WTC11 (cell line): ENCODE data around the gene AIG1. TPM values are rescaled to one million over a fixed set of nuclear protein-coding genes. Genes with fewer than 3 reads are reported as not detected.

Experiments
- ATAC-seq: fragments of 200-7000 bp; cut with Tn5 transposase; 2 replicates; pipeline ENCODE4 v1.10.0; 2021; ENCODE audit warnings: mild to moderate bottlenecking, moderate library complexity
- CTCF ChIA-PET: fragments of 300-600 bp; sonication (Branson Sonifier 250); formaldehyde crosslinking; loops from one replicate; lab custom pipeline; 2021; ENCODE audit warnings: antibody characterized with exemption; lab: Charles Lee
- POLR2A ChIA-PET: fragments of 350-600 bp; sonication (Branson Sonifier 250); formaldehyde crosslinking; loops from one replicate; lab custom pipeline; 2021; ENCODE audit warnings: antibody characterized with exemption; lab: Charles Lee
- DNase-seq: peaks from one replicate; pipeline ENCODE4 v3.0.0; 2021; ENCODE audit warnings: low spot score
- H3K27ac Mint-ChIP-seq: 2 replicates; pipeline ENCODE4 v1.8.0; 2021; ENCODE audit warnings: mixed read lengths
- H3K27me3 Mint-ChIP-seq: 2 replicates; pipeline ENCODE4 v1.8.0; 2021; ENCODE audit warnings: low read depth, mild to moderate bottlenecking, moderate library complexity, mixed read lengths
- H3K36me3 Mint-ChIP-seq: 2 replicates; pipeline ENCODE4 v1.8.0; 2021; ENCODE audit warnings: mixed read lengths
- H3K4me1 Mint-ChIP-seq: 2 replicates; pipeline ENCODE4 v1.8.0; 2022; ENCODE audit warnings: mixed read lengths
- H3K4me3 Mint-ChIP-seq: 2 replicates; pipeline ENCODE4 v1.8.0; 2021; ENCODE audit warnings: mild to moderate bottlenecking, moderate library complexity, mixed read lengths
- H3K9me3 Mint-ChIP-seq: 2 replicates; pipeline ENCODE4 v1.8.0; 2021; ENCODE audit warnings: mixed read lengths
- ARID4B ChIP-seq: sonication (generic); formaldehyde crosslinking; IDR thresholded peaks from 2 replicates; pipeline ENCODE4 v1.8.0; 2023; ENCODE audit warnings: missing genetic modification reagents, mild to moderate bottlenecking, borderline replicate concordance
- ATF2 ChIP-seq: sonication (generic); formaldehyde crosslinking; IDR thresholded peaks from 2 replicates; pipeline ENCODE4 v1.8.1; 2022; ENCODE audit warnings: low read depth, missing genetic modification reagents, borderline replicate concordance
- CBFB ChIP-seq: sonication (generic); formaldehyde crosslinking; IDR thresholded peaks from 2 replicates; pipeline ENCODE4 v1.8.1; 2022; ENCODE audit warnings: mild to moderate bottlenecking, low read depth, missing genetic modification reagents
- CDX4 ChIP-seq: fragments of 250-450 bp; sonication (Bioruptor Pico); IDR thresholded peaks from 2 replicates; pipeline ENCODE4 v1.9.0; 2021; ENCODE audit warnings: moderate library complexity, mild to moderate bottlenecking, inconsistent platforms, borderline replicate concordance
- CREM ChIP-seq: sonication (generic); formaldehyde crosslinking; IDR thresholded peaks from 2 replicates; pipeline ENCODE4 v1.8.1; 2022; ENCODE audit warnings: mild to moderate bottlenecking, missing genetic modification reagents, moderate library complexity
- CTCF ChIP-seq: fragments of 200-600 bp; IDR thresholded peaks from 2 replicates; pipeline ENCODE4 v1.8.0; 2022; ENCODE audit warnings: antibody characterized with exemption
- ETV6 ChIP-seq: sonication (generic); formaldehyde crosslinking; IDR thresholded peaks from 2 replicates; pipeline ENCODE4 v1.8.1; 2022; ENCODE audit warnings: mild to moderate bottlenecking, missing genetic modification reagents
- FOXK1 ChIP-seq: sonication (generic); formaldehyde crosslinking; IDR thresholded peaks from 2 replicates; pipeline ENCODE4 v1.8.0; 2022; ENCODE audit warnings: mild to moderate bottlenecking, moderate library complexity, missing genetic modification reagents
- FOXP1 ChIP-seq: sonication (generic); formaldehyde crosslinking; IDR thresholded peaks from 2 replicates; pipeline ENCODE4 v1.8.0; 2022; ENCODE audit warnings: missing genetic modification reagents, mild to moderate bottlenecking, moderate library complexity, borderline replicate concordance
- IRF2 ChIP-seq: sonication (generic); formaldehyde crosslinking; IDR thresholded peaks from 2 replicates; pipeline ENCODE4 v1.8.0; 2022; ENCODE audit warnings: low read depth, missing genetic modification reagents, borderline replicate concordance
- MXD4 ChIP-seq: fragments of 250-450 bp; sonication (Bioruptor Pico); IDR thresholded peaks from 2 replicates; pipeline ENCODE4 v1.8.0; 2021; ENCODE audit warnings: mild to moderate bottlenecking, moderate library complexity, borderline replicate concordance
- MYBL2 ChIP-seq: sonication (generic); formaldehyde crosslinking; IDR thresholded peaks from 2 replicates; pipeline ENCODE4 v1.8.1; 2023; ENCODE audit warnings: mild to moderate bottlenecking, moderate library complexity, missing genetic modification reagents
- PRDM15 ChIP-seq: sonication (generic); formaldehyde crosslinking; IDR thresholded peaks from 2 replicates; pipeline ENCODE4 v1.8.0; 2022; ENCODE audit warnings: missing genetic modification reagents
- PREB ChIP-seq: sonication (generic); formaldehyde crosslinking; IDR thresholded peaks from 2 replicates; pipeline ENCODE4 v1.8.1; 2022; ENCODE audit warnings: mild to moderate bottlenecking, missing genetic modification reagents, moderate library complexity, borderline replicate concordance
- RELA ChIP-seq: sonication (generic); formaldehyde crosslinking; IDR thresholded peaks from 2 replicates; pipeline ENCODE4 v1.8.1; 2022; ENCODE audit warnings: missing genetic modification reagents, mild to moderate bottlenecking, borderline replicate concordance
- RORB ChIP-seq: fragments of 250-450 bp; sonication (Bioruptor Pico); IDR thresholded peaks from 2 replicates; pipeline ENCODE4 v1.9.0; 2021; ENCODE audit warnings: mild to moderate bottlenecking
- SP1 ChIP-seq: sonication (generic); formaldehyde crosslinking; conservative IDR thresholded peaks from 2 replicates; pipeline ENCODE4 v1.8.1; 2022; ENCODE audit warnings: missing genetic modification reagents
- TEAD4 ChIP-seq: sonication (generic); formaldehyde crosslinking; IDR thresholded peaks from 2 replicates; pipeline ENCODE4 v1.8.0; 2022; ENCODE audit warnings: mild to moderate bottlenecking, missing genetic modification reagents
- ZNF416 ChIP-seq: fragments of 250-450 bp; sonication (Bioruptor Pico); IDR thresholded peaks from 2 replicates; pipeline ENCODE4 v1.9.0; 2021; ENCODE audit warnings: mild to moderate bottlenecking, inconsistent platforms
- ZNF425 ChIP-seq: fragments of 250-450 bp; sonication (Bioruptor Pico); conservative IDR thresholded peaks from 2 replicates; pipeline ENCODE4 v1.9.0; 2021; ENCODE audit warnings: mild to moderate bottlenecking
- total RNA-seq: library from RNA; stranded (reverse); gene quantifications from 3 replicates; pipeline ENCODE4 v1.2.3, GENCODE V29; 2021

Gene AIG1
- total RNA-seq, 1 experiment from 2014 or later, result 38.8 TPM

- TF ChIP-seq FOXP1 (CRISPR knock-in tag) (no peak), ATF2 (CRISPR knock-in tag) (no peak), RORB (CRISPR knock-in tag) (no peak), CTCF (no peak), CBFB (no peak), CREM (CRISPR knock-in tag) (no peak), PREB (CRISPR knock-in tag) (no peak), ARID4B (no peak), MXD4 (no peak)
- Mint-ChIP-seq H3K4me3 (no peak overlapping the region), H3K36me3 (0 out of 2 replicates have a peak, but pooled peaks cover 2% of the 10 kb centered on the region), H3K27me3 (no peaks in the 10 kb centered on the region), H3K4me1 (peaks cover 4% of the 10 kb centered on the region; the same call in 1 of the 2 replicates), H3K9me3 (no peaks in the 10 kb centered on the region), H3K27ac (no peak overlapping the region)
- CTCF ChIA-PET, result no interaction called here
- DNase-seq, result no peak
- POLR2A ChIA-PET, result no interaction called here
- ATAC-seq, result no peak
Measured at GRCh38 chr6:143100429-143100828, 39.7 kb downstream of the AIG1 start.

- ATAC-seq, result no peak
- TF ChIP-seq ZNF416 (CRISPR knock-in tag) (no peak), FOXK1 (no peak), CDX4 (CRISPR knock-in tag) (no peak), PRDM15 (no peak), IRF2 (CRISPR knock-in tag) (no peak), MYBL2 (no peak), RELA (no peak), SP1 (no peak), TEAD4 (CRISPR knock-in tag) (no peak), ETV6 (CRISPR knock-in tag) (no peak), ZNF425 (no peak)
Measured at GRCh38 chr6:143103916-143104315, 43.2 kb downstream of the AIG1 start.

More at GRCh38 chr6:143103916-143104315, 43.2 kb downstream of the AIG1 start:
- H3K27ac Mint-ChIP-seq, result no peak overlapping the region
- H3K36me3 Mint-ChIP-seq, result peaks cover 2% of the 10 kb centered on the region; the same call in 1 of the 2 replicates
- H3K27me3 Mint-ChIP-seq, result no peaks in the 10 kb centered on the region
- CTCF ChIA-PET, result interaction anchor here (0.7 kb wide), 1 partner anchor 481 kb away, joined by 3 read pairs; no protein-coding TSS in a partner anchor
- no peak for DNase-seq
- POLR2A ChIA-PET, result no interaction called here
- H3K4me3 Mint-ChIP-seq, result no peak overlapping the region
- H3K9me3 Mint-ChIP-seq, result no peaks in the 10 kb centered on the region
- peaks cover 4% of the 10 kb centered on the region; the same call in 1 of the 2 replicates for H3K4me1 Mint-ChIP-seq
